Left lobe of liver (tissue), 2 donors: ENCODE measurements around the gene MACROD2. TPM values are rescaled to one million over a fixed set of nuclear protein-coding genes. Genes with fewer than 3 reads are reported as not detected.
A peak's percentile ranks its signal among the peaks of the same experiment; 100 is the strongest.
"Not testable (repeated sequence)": the region's sequence is repeated elsewhere in the genome, so short reads cannot be mapped to it uniquely, and the experiment has no call there.

Experiments
- ATAC-seq: fragments of 200-7000 bp; cut with Tn5 transposase; one replicate; pipeline ENCODE4 v1.9.1; 2020; ENCODE audit warnings: mild to moderate bottlenecking, moderate library complexity
- DNase-seq: peaks from one replicate; pipeline ENCODE4 v3.0.0-alpha.2; 2020; ENCODE audit warnings: low spot score
- total RNA-seq: library from RNA; stranded (reverse); gene quantifications from one replicate; pipeline ENCODE4 v1.2.1, GENCODE V29; 2021
- donor health status: DM: no; HTN: no; CAD: no; lungs with moderate emphysema.
- donor health status: DM: no; HTN: yes; CAD: no.

The MACROD2 gene
- total RNA-seq, 1 donor from 2014 or later, result 3.7 TPM

- peak; percentile 55 for ATAC-seq
- DNase-seq, result no peak
Measured at GRCh38 chr20:14189794-14190402, 194.6 kb downstream of the MACROD2 start.

- ATAC-seq, result peak; percentile 85
- DNase-seq, result no peak
Measured at GRCh38 chr20:14191559-14191958, 196.2 kb downstream of the MACROD2 start.

GRCh38 chr20:14193443-14193842, 198.1 kb downstream of the MACROD2 start:
- ATAC-seq, result no peak
- DNase-seq, result no peak

- peak; percentile 29 for ATAC-seq
- DNase-seq, result no peak
Measured at GRCh38 chr20:14193885-14194284, 198.6 kb downstream of the MACROD2 start.

GRCh38 chr20:14197097-14197496, 201.8 kb downstream of the MACROD2 start:
- ATAC-seq, result no peak
- DNase-seq, result no peak

- ATAC-seq (no peak), DNase-seq (no peak)
Measured at GRCh38 chr20:14198416-14198815, 203.1 kb downstream of the MACROD2 start.

- ATAC-seq (no peak), DNase-seq (no peak)
Measured at GRCh38 chr20:14199111-14199510, 203.8 kb downstream of the MACROD2 start.

- ATAC-seq (no peak), DNase-seq (no peak)
Measured at GRCh38 chr20:14203657-14204056, 208.3 kb downstream of the MACROD2 start.

- no peak for ATAC-seq
Measured at GRCh38 chr20:14207591-14207990, 212.3 kb downstream of the MACROD2 start.

GRCh38 chr20:14208956-14209355, 213.6 kb downstream of the MACROD2 start:
- ATAC-seq, result no peak
- DNase-seq, result no peak

More at GRCh38 chr20:14207591-14207990, 212.3 kb downstream of the MACROD2 start:
- no peak for DNase-seq

GRCh38 chr20:14210146-14210545, 214.8 kb downstream of the MACROD2 start:
- DNase-seq (no peak), ATAC-seq (no peak)

- DNase-seq (no peak), ATAC-seq (no peak)
Measured at GRCh38 chr20:14214046-14214445, 218.7 kb downstream of the MACROD2 start.

- ATAC-seq, DNase-seq: not testable (repeated sequence)
Measured at GRCh38 chr20:14215880-14216279, 220.6 kb downstream of the MACROD2 start.

GRCh38 chr20:14219801-14220461, 224.6 kb downstream of the MACROD2 start:
- ATAC-seq (no peak), DNase-seq (no peak)

- no peak for DNase-seq
- no peak for ATAC-seq
Measured at GRCh38 chr20:14220986-14221385, 225.7 kb downstream of the MACROD2 start.

GRCh38 chr20:14223806-14224205, 228.5 kb downstream of the MACROD2 start:
- no peak for DNase-seq
- ATAC-seq, result no peak

- not testable (repeated sequence) for ATAC-seq, DNase-seq
Measured at GRCh38 chr20:14226051-14227049, 231.0 kb downstream of the MACROD2 start.

- no peak for ATAC-seq
- DNase-seq, result no peak
Measured at GRCh38 chr20:14232650-14233049, 237.3 kb downstream of the MACROD2 start.

- DNase-seq (no peak), ATAC-seq (no peak)
Measured at GRCh38 chr20:14234666-14235295, 239.5 kb downstream of the MACROD2 start.

- DNase-seq, result no peak
Measured at GRCh38 chr20:14235355-14235754, 240.0 kb downstream of the MACROD2 start.

More at GRCh38 chr20:14235355-14235754, 240.0 kb downstream of the MACROD2 start:
- ATAC-seq, result no peak
